ENCODE measurements around the gene DCAF7. TPM values are rescaled to one million over a fixed set of nuclear protein-coding genes. Genes with fewer than 3 reads are reported as not detected.
A peak's percentile ranks its signal among the peaks of the same experiment; 100 is the strongest.

The DCAF7 gene
- total RNA-seq, 2 experiments from 2014 or later = 104 to 105 TPM

DNA sequence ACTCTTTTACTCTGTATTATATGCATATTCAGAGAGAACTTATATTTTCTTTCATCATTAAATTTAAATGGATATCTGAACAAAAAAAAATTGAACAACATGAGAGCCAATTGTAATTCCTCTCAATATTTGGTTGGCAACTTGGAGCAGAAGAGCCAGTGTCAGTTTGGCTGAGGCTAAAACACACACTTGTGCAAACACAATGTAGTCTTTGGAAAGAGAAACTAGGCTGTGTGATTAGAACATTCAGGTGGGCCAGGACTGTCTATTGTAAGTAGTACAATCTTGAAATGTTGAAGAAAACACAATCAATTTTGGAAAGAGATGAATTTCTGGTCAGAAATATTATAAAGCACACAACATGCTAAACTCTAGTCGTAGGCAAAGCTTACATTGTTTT is 17.0 kb downstream of the DCAF7 start:
- DNase-seq (no peak), ATAC-seq (no peak)
- no peaks in the 10 kb centered on the region for H3K27me3 Mint-ChIP-seq
- CTCF ChIA-PET = interaction anchor here (0.8 to 2.9 kb wide), 3 partner anchors 44 to 142 kb away, joined by 4 to 14 read pairs (median 6); no protein-coding TSS in a partner anchor
- H3K36me3 Mint-ChIP-seq (ENCODE audit: low read depth) = peaks cover 1% of the 10 kb centered on the region
- POLR2A ChIA-PET = interaction anchor here (1.7 kb wide), 1 partner anchor 16 kb away, joined by 4 read pairs; no protein-coding TSS in a partner anchor
- TF ChIP-seq, protein P1, sequence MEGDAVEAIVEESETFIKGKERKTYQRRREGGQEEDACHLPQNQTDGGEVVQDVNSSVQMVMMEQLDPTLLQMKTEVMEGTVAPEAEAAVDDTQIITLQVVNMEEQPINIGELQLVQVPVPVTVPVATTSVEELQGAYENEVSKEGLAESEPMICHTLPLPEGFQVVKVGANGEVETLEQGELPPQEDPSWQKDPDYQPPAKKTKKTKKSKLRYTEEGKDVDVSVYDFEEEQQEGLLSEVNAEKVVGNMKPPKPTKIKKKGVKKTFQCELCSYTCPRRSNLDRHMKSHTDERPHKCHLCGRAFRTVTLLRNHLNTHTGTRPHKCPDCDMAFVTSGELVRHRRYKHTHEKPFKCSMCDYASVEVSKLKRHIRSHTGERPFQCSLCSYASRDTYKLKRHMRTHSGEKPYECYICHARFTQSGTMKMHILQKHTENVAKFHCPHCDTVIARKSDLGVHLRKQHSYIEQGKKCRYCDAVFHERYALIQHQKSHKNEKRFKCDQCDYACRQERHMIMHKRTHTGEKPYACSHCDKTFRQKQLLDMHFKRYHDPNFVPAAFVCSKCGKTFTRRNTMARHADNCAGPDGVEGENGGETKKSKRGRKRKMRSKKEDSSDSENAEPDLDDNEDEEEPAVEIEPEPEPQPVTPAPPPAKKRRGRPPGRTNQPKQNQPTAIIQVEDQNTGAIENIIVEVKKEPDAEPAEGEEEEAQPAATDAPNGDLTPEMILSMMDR (IDR thresholded peaks at IDR 0.05) = no peak
- H3K4me3 Mint-ChIP-seq = no peak overlapping the region
- intact Hi-C loops (cut with micrococcal nuclease) = no loop called here
- H3K27ac Mint-ChIP-seq = no peak overlapping the region
- H3K4me1 Mint-ChIP-seq (ENCODE audit: low read depth) = peaks cover 38% of the 10 kb centered on the region
- H3K9me3 Mint-ChIP-seq = no peaks in the 10 kb centered on the region

DNA sequence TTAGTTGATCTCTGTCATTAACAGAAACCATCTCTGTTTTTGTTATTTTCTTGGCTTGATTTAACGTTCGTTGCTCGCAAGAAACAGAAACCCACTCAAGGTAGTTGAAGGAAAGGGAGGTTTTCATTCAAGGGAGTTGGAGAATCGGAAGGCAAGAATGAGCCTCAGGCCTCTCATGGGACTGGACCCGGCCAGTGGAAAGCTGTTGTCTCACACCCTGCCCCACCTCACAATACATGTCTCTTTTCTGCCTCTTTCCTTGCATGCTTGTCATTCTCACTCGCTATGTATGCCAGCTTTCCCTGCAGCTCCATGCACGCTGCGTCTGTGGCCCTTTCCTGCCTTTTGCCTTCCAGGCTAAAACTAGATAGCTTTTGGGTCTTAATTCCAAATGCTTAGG is 18.3 kb downstream of the DCAF7 start:
- no peak for DNase-seq
- POLR2A ChIA-PET = interaction anchor here (0.7 to 1.1 kb wide), 4 partner anchors 16 to 29 kb away, joined by 3 to 4 read pairs (median 4); no protein-coding TSS in a partner anchor
- ATAC-seq = no peak
- Mint-ChIP-seq H3K27ac (no peak overlapping the region), H3K4me1 (ENCODE audit: low read depth) (peaks cover 32% of the 10 kb centered on the region), H3K4me3 (no peak overlapping the region), H3K9me3 (no peaks in the 10 kb centered on the region), H3K27me3 (no peaks in the 10 kb centered on the region), H3K36me3 (ENCODE audit: low read depth) (peaks cover 1% of the 10 kb centered on the region)
- TF ChIP-seq, protein P1 (IDR thresholded peaks at IDR 0.05) = no peak
- CTCF ChIA-PET = interaction anchor here (1.1 to 2.9 kb wide), 4 partner anchors 16 to 143 kb away, joined by 3 to 14 read pairs (median 4); no protein-coding TSS in a partner anchor
- intact Hi-C loops (cut with micrococcal nuclease) = no loop called here

DNA sequence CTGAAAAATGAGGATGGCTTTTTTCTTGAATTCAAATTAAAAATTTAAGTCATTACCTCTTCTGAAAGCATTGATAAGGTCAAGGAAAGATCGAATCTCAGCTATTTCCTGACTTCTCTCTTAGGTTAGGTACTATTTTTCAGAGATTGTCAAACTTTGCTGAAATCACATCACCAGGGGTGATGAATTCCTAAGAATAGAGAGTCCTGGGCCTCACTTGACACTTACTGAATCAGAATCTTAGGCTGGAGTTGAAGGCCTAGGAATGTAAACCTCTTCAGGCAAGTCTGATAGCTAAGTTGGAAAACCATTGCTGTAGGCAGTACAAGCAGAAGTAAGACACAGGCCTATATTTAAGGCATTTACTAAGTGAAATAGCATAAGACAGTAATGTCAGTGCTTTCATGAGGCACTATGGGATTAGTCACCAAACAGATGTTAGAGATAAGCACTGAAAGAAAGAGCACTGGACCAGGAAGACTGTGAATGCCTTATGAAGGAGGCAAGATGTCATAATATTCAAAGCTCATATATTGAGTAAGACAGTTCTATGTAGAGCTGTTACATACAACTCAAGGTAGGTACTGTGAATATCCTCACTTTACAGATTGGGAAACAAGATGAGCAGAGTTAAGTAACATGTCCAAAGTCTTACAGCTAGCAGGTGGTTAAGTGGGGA is 21.5 kb downstream of the DCAF7 start:
- Mint-ChIP-seq H3K4me1 (ENCODE audit: low read depth) (peaks cover 31% of the 10 kb centered on the region), H3K9me3 (no peaks in the 10 kb centered on the region), H3K4me3 (no peak overlapping the region), H3K36me3 (ENCODE audit: low read depth) (peaks cover 7% of the 10 kb centered on the region), H3K27ac (no peak overlapping the region), H3K27me3 (no peaks in the 10 kb centered on the region)
- DNase-seq = no peak
- POLR2A ChIA-PET = no interaction called here
- peak; percentile 55 for ATAC-seq
- TF ChIP-seq, protein P1 (IDR thresholded peaks at IDR 0.05) = no peak
- intact Hi-C loops (cut with micrococcal nuclease) = no loop called here
- CTCF ChIA-PET = interaction anchor here (0.8 to 1.4 kb wide), 2 partner anchors 93 to 158 kb away, joined by 3 to 4 read pairs; no protein-coding TSS in a partner anchor

DNA sequence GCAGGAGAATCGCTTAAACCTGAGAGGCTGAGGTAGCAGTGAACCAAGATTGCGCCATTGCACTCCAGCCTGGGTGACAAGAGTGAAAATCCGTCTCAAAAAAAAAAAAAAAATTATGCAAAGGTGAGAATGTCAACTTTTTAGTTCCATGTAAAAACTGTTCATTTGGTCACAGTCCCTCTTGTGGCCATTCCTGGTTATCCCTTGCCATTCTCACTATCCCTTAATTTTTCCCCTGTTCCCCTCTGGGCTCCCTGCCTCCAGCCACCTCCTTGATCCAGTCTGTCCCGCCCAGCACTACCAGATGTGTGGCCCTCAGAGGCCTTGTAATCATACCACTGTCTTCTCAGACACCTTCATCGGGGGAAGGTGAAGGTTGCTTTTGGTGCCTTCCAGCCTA is 23.4 kb downstream of the DCAF7 start:
- Mint-ChIP-seq H3K9me3 (no peaks in the 10 kb centered on the region), H3K4me1 (ENCODE audit: low read depth) (peaks cover 35% of the 10 kb centered on the region), H3K27me3 (no peaks in the 10 kb centered on the region), H3K27ac (peak overlapping the region; percentile 1), H3K4me3 (no peak overlapping the region), H3K36me3 (ENCODE audit: low read depth) (peaks cover 6% of the 10 kb centered on the region)
- no peak for ATAC-seq
- ChIA-PET POLR2A (no interaction called here), CTCF (no interaction called here)
- TF ChIP-seq, protein P1 (IDR thresholded peaks at IDR 0.05) = no peak
- intact Hi-C loops (cut with micrococcal nuclease) = no loop called here
- no peak for DNase-seq

DNA sequence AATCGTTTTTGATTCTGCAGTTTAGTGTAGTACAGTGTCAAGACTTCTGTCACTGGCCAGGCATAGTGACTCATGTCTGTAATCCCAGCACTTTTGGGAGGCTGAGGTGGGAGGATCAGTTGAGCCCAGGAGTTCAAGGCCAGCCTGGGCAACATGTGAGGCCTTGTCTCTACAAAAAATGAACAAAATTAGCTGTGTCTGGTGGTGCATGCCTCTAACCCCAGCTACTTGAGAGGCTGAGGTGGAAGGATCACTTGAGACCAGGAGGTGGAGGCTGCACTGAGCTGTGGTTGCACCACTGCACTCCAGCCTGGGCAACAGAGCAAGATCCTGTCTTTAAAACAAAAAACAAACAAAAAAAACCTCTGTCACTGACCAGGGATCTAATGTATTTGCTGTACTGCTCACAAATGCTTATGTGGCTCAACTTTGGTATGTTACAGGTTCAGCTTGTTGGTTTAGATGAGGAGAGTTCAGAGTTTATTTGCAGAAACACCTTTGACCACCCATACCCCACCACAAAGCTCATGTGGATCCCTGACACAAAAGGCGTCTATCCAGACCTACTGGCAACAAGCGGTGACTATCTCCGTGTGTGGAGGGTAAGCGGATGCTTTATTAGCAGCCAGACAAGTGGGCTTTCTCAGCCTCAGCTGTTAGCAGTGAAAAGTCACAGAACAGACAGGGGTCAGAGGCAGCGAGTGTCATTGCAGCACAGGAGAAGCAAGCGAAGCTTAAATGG is 27.9 kb downstream of the DCAF7 start:
- H3K27ac Mint-ChIP-seq = peak overlapping the region; percentile 22
- CTCF ChIA-PET = interaction anchor here (1.0 kb wide), 1 partner anchor 34 kb away, joined by 3 read pairs; no protein-coding TSS in a partner anchor
- no peaks in the 10 kb centered on the region for H3K27me3 Mint-ChIP-seq

More for the DNA sequence above, 27.9 kb downstream of the DCAF7 start:
- DNase-seq (no peak), ATAC-seq (no peak)
- no peak overlapping the region for H3K4me3 Mint-ChIP-seq
- H3K9me3 Mint-ChIP-seq = no peaks in the 10 kb centered on the region
- TF ChIP-seq, protein P1 (IDR thresholded peaks at IDR 0.05) = no peak
- intact Hi-C loops (cut with micrococcal nuclease) = no loop called here
- H3K36me3 Mint-ChIP-seq (ENCODE audit: low read depth) = peaks cover 12% of the 10 kb centered on the region
- peaks cover 10% of the 10 kb centered on the region for H3K4me1 Mint-ChIP-seq (ENCODE audit: low read depth)
- POLR2A ChIA-PET = no interaction called here

Measured in activated CD8-positive, alpha-beta T cell treated with anti-CD3 and anti-CD28 coated beads for 36 hours (primary cell).